AG20443 (cell line): ENCODE data around the gene OR4M2.
"Not testable (repeated sequence)": the region's sequence is repeated elsewhere in the genome, so short reads cannot be mapped to it uniquely, and the experiment has no call there.

ENCODE experiments used
- DNase-seq: peaks from one replicate; pipeline ENCODE4 v3.0.0; 2012; ENCODE audit warnings: low spot score, mixed read lengths

The OR4M2 gene

DNA sequence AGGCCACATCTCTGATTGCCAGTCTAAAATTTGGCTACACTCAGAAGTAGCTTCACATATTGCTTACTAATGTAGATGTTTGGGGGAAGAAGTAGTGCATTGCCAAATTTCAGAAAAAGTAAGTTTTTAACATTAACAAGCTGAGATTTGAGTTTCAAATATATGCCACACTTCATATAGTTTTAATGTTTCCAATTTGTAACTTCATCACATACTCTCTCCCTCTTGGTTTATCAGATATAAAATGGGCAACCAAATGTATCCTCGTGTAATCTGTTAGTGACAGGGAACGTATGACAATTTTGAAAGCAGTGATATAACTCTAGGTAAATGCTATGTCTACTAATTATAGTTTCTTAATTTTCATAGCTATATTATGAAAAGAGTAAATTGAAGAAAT, at the start of gene OR4M2:
OR4M2 (plus strand) TSS at position 301 of the 400 bp plus-strand sequence; CDS start at position 399, 98 bp downstream.
- DNase-seq, result not testable (repeated sequence)

- not testable (repeated sequence) for DNase-seq
Observed at GRCh38 chr15:22069267-22069666, 11.1 kb upstream of the OR4M2 start.

- not testable (repeated sequence) for DNase-seq
Observed at GRCh38 chr15:22081386-22081785, 1.1 kb downstream of the OR4M2 start.

- not testable (repeated sequence) for DNase-seq
Observed at GRCh38 chr15:22098616-22099253, 18.4 kb downstream of the OR4M2 start.

DNA sequence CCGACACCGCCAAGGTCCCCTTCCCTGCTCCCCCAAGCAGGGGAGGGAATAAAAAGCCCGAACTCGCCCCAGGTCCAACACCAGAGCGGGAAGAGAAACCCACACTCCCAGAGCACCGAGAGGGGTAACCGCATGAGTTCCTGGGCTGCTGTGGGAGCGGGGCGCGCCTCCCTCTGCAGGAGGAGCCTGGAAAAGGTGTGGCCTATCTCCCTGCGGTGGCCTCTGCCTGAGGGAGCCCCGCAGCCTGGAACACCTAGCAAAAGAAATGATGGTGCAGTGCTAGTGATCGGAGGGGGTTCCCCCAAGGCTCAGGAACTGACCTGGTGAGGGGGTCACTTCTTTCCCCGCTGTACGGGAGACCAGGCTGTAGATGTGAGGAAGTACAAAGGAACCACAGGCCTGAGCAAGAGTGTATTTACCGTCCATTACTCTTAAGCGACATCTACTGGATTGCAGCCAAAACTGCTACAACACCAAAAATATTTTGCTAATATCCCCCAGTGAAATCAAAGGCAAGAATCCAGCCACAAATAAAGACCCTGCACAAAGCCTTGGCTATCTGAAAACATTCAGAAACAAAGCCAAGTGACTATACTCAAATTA, 19.1 kb downstream of the OR4M2 start:
- not testable (repeated sequence) for DNase-seq

DNA sequence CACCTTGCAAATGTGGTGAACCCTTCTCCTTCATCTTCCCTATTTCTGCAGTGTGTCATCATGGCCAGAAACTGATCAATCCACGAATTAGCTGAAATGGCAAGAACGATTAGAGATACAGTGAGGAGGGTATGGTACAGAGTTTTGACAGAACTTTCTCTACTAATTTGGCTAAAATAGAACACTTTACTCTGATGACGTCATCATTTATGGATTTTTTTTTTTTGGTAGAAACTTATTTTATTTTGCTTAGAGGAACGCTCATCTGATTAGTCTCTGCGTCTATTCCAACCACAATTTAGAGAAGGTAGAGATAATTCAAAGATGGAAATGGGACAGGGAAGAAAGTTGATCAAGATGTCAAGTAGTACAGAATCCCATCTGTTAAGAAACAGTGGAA, 41.7 kb downstream of the OR4M2 start:
- not testable (repeated sequence) for DNase-seq
